PFSK-1 (cell line): ENCODE results near the gene EYA2.

ENCODE experiments used
- POLR2AphosphoS5 ChIP-seq: IDR thresholded peaks from 2 replicates; pipeline ENCODE4 v1.6.1; 2012; ENCODE audit warnings: low read depth, mild to moderate bottlenecking, control low read depth, low read length, moderate library complexity
- TAF1 ChIP-seq: IDR thresholded peaks from 2 replicates; pipeline ENCODE4 v1.6.1; 2012; ENCODE audit warnings: low read length, control low read depth, borderline replicate concordance; ENCODE audit not compliant: insufficient read depth

DNA sequence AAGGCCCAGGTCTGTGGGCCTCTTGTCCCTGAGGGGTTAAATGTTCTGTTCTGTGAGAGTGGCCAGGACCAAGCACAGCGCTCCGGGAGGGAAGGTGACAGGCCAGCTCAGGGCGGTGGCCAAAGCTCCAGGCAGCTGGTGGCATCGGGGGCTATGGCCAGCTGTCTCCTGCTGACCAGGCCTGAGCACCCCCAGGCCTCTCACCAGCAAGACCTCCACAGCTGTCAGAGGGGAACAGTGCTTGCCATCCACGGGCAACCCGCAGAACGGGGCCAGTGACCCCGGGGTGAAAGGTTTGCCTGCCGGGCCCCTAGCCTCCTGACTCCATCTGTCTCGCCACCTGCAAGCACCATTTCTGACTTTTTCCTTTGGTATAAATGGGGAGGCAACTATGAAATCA, 46.0 kb downstream of the EYA2 start:
- TF ChIP-seq POLR2AphosphoS5 = no peak
- no peak for TF ChIP-seq TAF1
